Endothelial cell of umbilical vein (primary cell): ENCODE measurements around the gene FAM168A. TPM values are rescaled to one million over a fixed set of nuclear protein-coding genes. Genes with fewer than 3 reads are reported as not detected.

Experiments used
- BruUV-seq: library from RNA; stranded (reverse); fragments of 400-500 nt; replicated peaks from 2 replicates; lab custom pipeline; 2021; lab: Mats Ljungman, UMichigan
- CTCF ChIA-PET: fragments of 300-600, 350-600 bp; sonication (Branson Sonifier 250); formaldehyde crosslinking; loops from one replicate; lab custom pipeline; 2021; ENCODE audit warnings: antibody characterized with exemption, inconsistent platforms; lab: Charles Lee
- POLR2A ChIA-PET: fragments of 300-600, 350-600 bp; sonication (Branson Sonifier 250); formaldehyde crosslinking; loops from one replicate; lab custom pipeline; 2021; ENCODE audit warnings: antibody characterized with exemption, inconsistent platforms; lab: Charles Lee
- DNase-seq: peaks from one replicate; pipeline ENCODE4 v3.0.0-alpha.2; 2011; ENCODE audit warnings: low read depth, low spot score
- FAIRE-seq: peaks from 2 replicates; lab custom pipeline; 2011; peaks lifted over from hg19 to GRCh38; lab: Jason Lieb, UNC
- H2AFZ ChIP-seq: 2 replicates; pipeline ENCODE4 v1.6.0; 2012; ENCODE audit warnings: low read depth, low read length, control low read depth, inconsistent platforms
- H3K27ac ChIP-seq: 2 replicates; pipeline ENCODE4 v1.5.1; 2011; ENCODE audit warnings: low read depth, mild to moderate bottlenecking, control low read depth, low read length, moderate library complexity; ENCODE audit not compliant: insufficient read depth
- H3K27me3 ChIP-seq, 2 experiments: 2 replicates each; pipeline versions ENCODE4 v1.6.0 to v1.6.1; 2011; ENCODE audit warnings: low read length in 2 of 2, mixed read lengths in 1 of 2; ENCODE audit not compliant: control insufficient read depth in 2 of 2, insufficient read depth in 2 of 2
- H3K36me3 ChIP-seq, 2 experiments: 2 replicates in 1 of 2; 3 replicates in 1 of 2; pipeline ENCODE4 v1.5.1; 2011; ENCODE audit warnings: low read length in 2 of 2, mild to moderate bottlenecking in 1 of 2, moderate library complexity in 1 of 2; ENCODE audit not compliant: control insufficient read depth in 2 of 2, insufficient read depth in 2 of 2; ENCODE audit errors: extremely low read depth in 1 of 2
- H3K4me1 ChIP-seq: 3 replicates; pipeline ENCODE4 v1.5.1; 2011; ENCODE audit warnings: mild to moderate bottlenecking, low read length; ENCODE audit not compliant: control insufficient read depth, insufficient read depth; ENCODE audit errors: extremely low read depth
- H3K4me2 ChIP-seq: 2 replicates; pipeline ENCODE4 v1.6.1; 2011; ENCODE audit warnings: low read length, control low read depth, mixed read lengths; ENCODE audit not compliant: insufficient read depth
- H3K4me3 ChIP-seq, 3 experiments: fragments of 200-600 bp in 1 of 3; sonication (generic), shearing (Covaris generic) in 1 of 3; replicated peaks in 1 of 3; 2 replicates each; pipeline ENCODE4 v1.5.1; 2011 to 2016; ENCODE audit warnings: control low read depth in 3 of 3, low read length in 3 of 3, mild to moderate bottlenecking in 2 of 3, inconsistent platforms in 1 of 3, low read depth in 1 of 3, moderate library complexity in 1 of 3; ENCODE audit not compliant: insufficient read depth in 1 of 3
- H3K79me2 ChIP-seq: 2 replicates; pipeline ENCODE4 v1.6.0; 2012; ENCODE audit warnings: low read length, inconsistent platforms; ENCODE audit not compliant: control insufficient read depth, insufficient read depth
- H3K9ac ChIP-seq: replicated peaks from 2 replicates; pipeline ENCODE3; 2011; ENCODE audit warnings: low read length, control low read depth; ENCODE audit not compliant: insufficient read depth; ENCODE audit errors: extremely low read depth
- H3K9me1 ChIP-seq: replicated peaks from 3 replicates; pipeline ENCODE4 v1.6.0; 2011; ENCODE audit warnings: mild to moderate bottlenecking, low read length; ENCODE audit not compliant: control insufficient read depth, insufficient read depth; ENCODE audit errors: extremely low read depth
- H3K9me3 ChIP-seq: replicated peaks from 2 replicates; pipeline ENCODE4 v1.5.1; 2012; ENCODE audit warnings: low read length, inconsistent platforms; ENCODE audit not compliant: control insufficient read depth, insufficient read depth
- H4K20me1 ChIP-seq: replicated peaks from 2 replicates; pipeline ENCODE3; 2011; ENCODE audit warnings: mild to moderate bottlenecking, low read length; ENCODE audit not compliant: control insufficient read depth, insufficient read depth; ENCODE audit errors: extremely low read depth
- CTCF ChIP-seq, 2 donors: IDR thresholded peaks; 1 replicate in 1 of 2; 2 replicates in 1 of 2; pipeline ENCODE4 v1.5.1; 2011; ENCODE audit warnings: low read length in 2 of 2, mild to moderate bottlenecking in 2 of 2, moderate library complexity in 2 of 2, control low read depth in 1 of 2, inconsistent platforms in 1 of 2, low read depth in 1 of 2; ENCODE audit not compliant: insufficient read depth in 1 of 2; ENCODE audit errors: extremely low read depth in 1 of 2
- EZH2 ChIP-seq: IDR thresholded peaks from 2 replicates; pipeline ENCODE4 v1.6.1; 2012; ENCODE audit warnings: borderline replicate concordance, low read depth, mild to moderate bottlenecking, moderate library complexity, low read length, inconsistent platforms; ENCODE audit not compliant: severe bottlenecking
- FOS ChIP-seq: IDR thresholded peaks from 2 replicates; pipeline ENCODE4 v1.6.1; 2011; ENCODE audit warnings: mild to moderate bottlenecking, low read length, moderate library complexity, borderline replicate concordance; ENCODE audit not compliant: insufficient read depth
- GATA2 ChIP-seq: IDR thresholded peaks from 2 replicates; pipeline ENCODE4 v1.7.0; 2011; ENCODE audit warnings: low read depth, mild to moderate bottlenecking, moderate library complexity, mixed read lengths, low read length; ENCODE audit not compliant: insufficient read length, insufficient read depth
- JUN ChIP-seq: IDR thresholded peaks from 2 replicates; pipeline ENCODE4 v1.6.1; 2011; ENCODE audit warnings: borderline replicate concordance, low read depth; ENCODE audit not compliant: insufficient read length, insufficient read depth
- MAX ChIP-seq: IDR thresholded peaks from 2 replicates; pipeline ENCODE4 v1.6.1; 2011; ENCODE audit not compliant: insufficient read depth, insufficient read length
- MYC ChIP-seq: IDR thresholded peaks from one replicate; pipeline ENCODE4 v1.6.1; 2011; ENCODE audit warnings: mild to moderate bottlenecking, low read depth, low read length
- POLR2A ChIP-seq: IDR thresholded peaks from 2 replicates; pipeline ENCODE4 v1.6.1; 2012; ENCODE audit warnings: low read depth, mild to moderate bottlenecking, control low read depth, low read length
- dilution Hi-C: fragments of 300-500 bp; cut with MboI; formaldehyde crosslinking; loops from one replicate; pipeline ENCODE4 v1.15.0; 2019; ENCODE audit warnings: low sequenced_read_pairs; ENCODE audit not compliant: extremely low pct_ligation_motif_present
- intact Hi-C: fragments of 100-400 bp; cut with micrococcal nuclease; formaldehyde crosslinking; loops from one replicate; pipeline ENCODE4 v1.10.0; 2022
- polyA plus RNA-seq, 4 experiments: library from polyadenylated mRNA; depleted of rRNA in 3 of 4; stranded (reverse) in 3 of 4; unstranded in 1 of 4; fragments of >200 nt; gene quantifications; 2 replicates each; pipeline versions ENCODE4 v1.2.1 to v1.2.3, GENCODE V29; 2011 to 2012; ENCODE audit warnings: missing spikeins in 1 of 4
- total RNA-seq: library from RNA; stranded (reverse); gene quantifications from 2 replicates; pipeline ENCODE4 v1.2.3, GENCODE V29; 2021

Gene FAM168A
- total and polyA plus RNA-seq, 2 donors (not counting 3 experiments of a cell fraction or from before 2014, with no cell fraction given), result 17.0 to 20.5 TPM

- TF ChIP-seq GATA2, result no peak
- peak; percentile 41 for TF ChIP-seq FOS
- TF ChIP-seq EZH2, result no peak
- Histone ChIP-seq H3K9me1 (no peaks in the 10 kb centered on the region), H4K20me1 (no peaks in the 10 kb centered on the region), H3K79me2 (no peaks in the 10 kb centered on the region), H2AFZ (no peak overlapping the region), H3K9ac (no peak overlapping the region), H3K27ac (no peak overlapping the region), H3K36me3 (no peaks in the 10 kb centered on the region), H3K4me1 (peaks cover 20% of the 10 kb centered on the region), H3K4me3 (no peak overlapping the region), H3K9me3 (no peaks in the 10 kb centered on the region), H3K27me3 (no peaks in the 10 kb centered on the region), H3K4me2 (no peak overlapping the region)
- intact Hi-C loops, result no loop called here
- ChIA-PET CTCF (interaction anchor here (0.5 to 3.9 kb wide), 4 partner anchors 10 to 123 kb away, joined by 3 to 18 read pairs (median 6); no protein-coding TSS in a partner anchor), POLR2A (no interaction called here)
- BruUV-seq, result no TSS peak
- dilution Hi-C loops, result no loop called here
- FAIRE-seq (peak; percentile 26), DNase-seq (peak; percentile 17)
Measured at GRCh38 chr11:73570415-73571114, 27.3 kb downstream of the FAM168A start.

- ChIA-PET CTCF (interaction anchor here (0.5 to 3.9 kb wide), 8 partner anchors 11 to 102 kb away, joined by 3 to 20 read pairs (median 6); no protein-coding TSS in a partner anchor), POLR2A (no interaction called here)
- TF ChIP-seq GATA2 (peak; percentile 91), MAX (no peak), JUN (no peak), MYC (no peak), CTCF (IDR thresholded peaks at IDR 0.05; ENCODE audit: extremely low read depth in 1 of 2, insufficient read depth in 1 of 2, low read depth in 1 of 2, low read length in 2 of 2) (no peak), POLR2A (no peak), EZH2 (no peak)
- peak; percentile 62 for DNase-seq
- H3K79me2 ChIP-seq, result no peaks in the 10 kb centered on the region
- H4K20me1 ChIP-seq, result peaks cover 2% of the 10 kb centered on the region
- peak overlapping the region; percentile 54 for H3K27ac ChIP-seq
- H3K9ac ChIP-seq, result no peak overlapping the region
- BruUV-seq, result no TSS peak
- H2AFZ ChIP-seq, result peak overlapping the region; percentile 9
- intact Hi-C loops (no loop called here), dilution Hi-C loops (no loop called here)
- no peaks in the 10 kb centered on the region for H3K36me3 ChIP-seq
- H3K27me3 ChIP-seq, result no peaks in the 10 kb centered on the region
- H3K4me3 ChIP-seq, result peak overlapping the region in 1 of 3 experiments; percentile 23
- H3K9me1 ChIP-seq, result no peaks in the 10 kb centered on the region
- no peaks in the 10 kb centered on the region for H3K9me3 ChIP-seq
- peak overlapping the region; percentile 85 for H3K4me2 ChIP-seq
- peaks cover 20% of the 10 kb centered on the region for H3K4me1 ChIP-seq
- FAIRE-seq, result peak; percentile 64
Measured at GRCh38 chr11:73566977-73567755, 30.7 kb downstream of the FAM168A start.
